Astrocyte of the cerebellum (primary cell): ENCODE data around the gene DUSP19.

ENCODE experiments used
- DNase-seq: peaks from one replicate; pipeline ENCODE4 v3.0.0-alpha.2; 2011; ENCODE audit warnings: low read depth
- H3K4me3 ChIP-seq: 2 replicates; pipeline ENCODE4 v1.5.1; 2011; ENCODE audit warnings: mild to moderate bottlenecking, low read depth, low read length, moderate library complexity
- in situ Hi-C: cut with HindIII; loops from 2 replicates; pipeline ENCODE4 v1.10.0; 2017; ENCODE audit warnings: low sequenced_read_pairs
- TF ChIP-seq, protein P1 (sequence below): IDR thresholded peaks from 2 replicates; pipeline ENCODE4 v1.5.1; 2012; ENCODE audit warnings: low read length, low read depth, moderate library complexity, mild to moderate bottlenecking; ENCODE audit errors: missing control alignments

Gene DUSP19

GRCh38 chr2:183088061-183088460 lies 9.5 kb downstream of the DUSP19 start:
- TF ChIP-seq, protein P1, sequence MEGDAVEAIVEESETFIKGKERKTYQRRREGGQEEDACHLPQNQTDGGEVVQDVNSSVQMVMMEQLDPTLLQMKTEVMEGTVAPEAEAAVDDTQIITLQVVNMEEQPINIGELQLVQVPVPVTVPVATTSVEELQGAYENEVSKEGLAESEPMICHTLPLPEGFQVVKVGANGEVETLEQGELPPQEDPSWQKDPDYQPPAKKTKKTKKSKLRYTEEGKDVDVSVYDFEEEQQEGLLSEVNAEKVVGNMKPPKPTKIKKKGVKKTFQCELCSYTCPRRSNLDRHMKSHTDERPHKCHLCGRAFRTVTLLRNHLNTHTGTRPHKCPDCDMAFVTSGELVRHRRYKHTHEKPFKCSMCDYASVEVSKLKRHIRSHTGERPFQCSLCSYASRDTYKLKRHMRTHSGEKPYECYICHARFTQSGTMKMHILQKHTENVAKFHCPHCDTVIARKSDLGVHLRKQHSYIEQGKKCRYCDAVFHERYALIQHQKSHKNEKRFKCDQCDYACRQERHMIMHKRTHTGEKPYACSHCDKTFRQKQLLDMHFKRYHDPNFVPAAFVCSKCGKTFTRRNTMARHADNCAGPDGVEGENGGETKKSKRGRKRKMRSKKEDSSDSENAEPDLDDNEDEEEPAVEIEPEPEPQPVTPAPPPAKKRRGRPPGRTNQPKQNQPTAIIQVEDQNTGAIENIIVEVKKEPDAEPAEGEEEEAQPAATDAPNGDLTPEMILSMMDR, result no peak
- no peak for DNase-seq
- in situ Hi-C loops, result no loop called here
- H3K4me3 ChIP-seq, result no peak overlapping the region

GRCh38 chr2:183089192-183089851 lies 10.8 kb downstream of the DUSP19 start:
- TF ChIP-seq, protein P1, result no peak
- in situ Hi-C loops, result no loop called here
- no peak for DNase-seq

DNA sequence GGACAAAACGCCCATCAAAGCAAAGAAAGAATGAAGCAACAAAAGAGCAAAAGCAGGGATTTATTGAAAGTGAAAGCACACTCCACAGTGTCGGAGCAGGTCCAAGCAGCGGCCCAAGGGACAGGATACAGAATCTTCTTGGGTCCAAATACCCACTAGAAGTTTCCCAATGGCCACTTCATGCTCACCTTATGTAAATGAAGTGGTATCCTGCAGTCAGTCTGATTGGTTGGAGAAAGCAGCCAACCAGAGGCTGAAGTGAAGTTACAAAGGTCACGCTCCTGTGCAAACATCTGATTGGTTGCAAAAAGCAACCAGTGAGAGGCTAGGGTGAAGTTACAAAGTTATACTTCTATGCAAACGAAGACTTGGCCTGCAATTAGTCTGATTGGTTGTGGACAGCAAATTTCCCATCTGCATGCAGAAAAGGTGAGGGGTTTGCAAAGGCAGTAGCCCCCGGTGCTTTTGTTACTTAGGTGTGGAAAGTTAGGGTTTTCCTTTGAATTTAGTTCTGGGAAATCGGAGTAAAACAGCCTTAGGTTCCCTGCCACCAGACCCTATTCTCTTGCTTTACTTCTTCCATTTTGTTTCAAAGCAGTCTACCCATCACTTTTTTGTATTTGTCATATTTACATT lies 12.9 kb downstream of the DUSP19 start:
- in situ Hi-C loops, result no loop called here
- TF ChIP-seq, protein P1, result no peak
- no peak overlapping the region for H3K4me3 ChIP-seq
- DNase-seq, result no peak

More at GRCh38 chr2:183089192-183089851, 10.8 kb downstream of the DUSP19 start:
- no peak overlapping the region for H3K4me3 ChIP-seq

DNA sequence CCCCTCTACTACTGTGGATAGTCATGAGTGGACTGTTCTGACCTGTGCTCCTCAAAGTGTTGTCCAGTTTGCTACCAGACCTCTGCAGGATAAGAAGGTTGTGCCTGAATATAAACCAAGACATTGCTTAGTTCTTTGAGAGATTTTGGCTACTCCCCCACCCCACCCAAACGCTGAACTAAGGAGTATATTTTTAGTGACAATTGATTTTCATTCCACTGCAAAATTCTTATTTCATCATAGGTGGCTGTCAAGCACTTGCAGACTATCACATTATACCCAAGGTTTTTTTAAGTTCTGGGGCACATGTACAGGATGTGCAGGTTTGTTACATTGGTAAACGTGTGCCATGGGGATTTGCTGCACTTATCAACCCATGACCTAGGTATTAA lies 13.4 kb downstream of the DUSP19 start:
- H3K4me3 ChIP-seq, result no peak overlapping the region
- no peak for DNase-seq
- TF ChIP-seq, protein P1, result no peak
- in situ Hi-C loops, result no loop called here

GRCh38 chr2:183093857-183094657 lies 15.5 kb downstream of the DUSP19 start:
- TF ChIP-seq, protein P1, result no peak
- in situ Hi-C loops, result no loop called here
- no peak overlapping the region for H3K4me3 ChIP-seq
- no peak for DNase-seq

GRCh38 chr2:183105402-183106134 lies 27.0 kb downstream of the DUSP19 start:
- in situ Hi-C loops, result no loop called here
- DNase-seq, result no peak

More at GRCh38 chr2:183105402-183106134, 27.0 kb downstream of the DUSP19 start:
- no peak overlapping the region for H3K4me3 ChIP-seq
- TF ChIP-seq, protein P1, result no peak
